Hematopoietic multipotent progenitor cell treated with erythropoietin and hydrocortisone succinate and interleukin-3 and kit ligand, for 17 days (in vitro differentiated cells): Measurements from ENCODE around the gene SPRTN.

ENCODE experiments used
- DNase-seq: peaks from one replicate; pipeline ENCODE4 v3.0.0-alpha.2; 2015; ENCODE audit warnings: low spot score

The SPRTN gene

GRCh38 chr1:231338270-231339128 is at the start of gene SPRTN:
Gene SPRTN (plus strand): TSS chr1:231338293. CDS start chr1:231338384, 91 bp downstream.
- peak; percentile 20 for DNase-seq

- no peak for DNase-seq
Observed at GRCh38 chr1:231295938-231296337, 42.2 kb upstream of the SPRTN start.

- DNase-seq: no peak
Observed at GRCh38 chr1:231301990-231302389, 36.1 kb upstream of the SPRTN start.

GRCh38 chr1:231310391-231310934 is 27.6 kb upstream of the SPRTN start:
- DNase-seq: no peak

GRCh38 chr1:231311720-231312431 is 26.2 kb upstream of the SPRTN start:
- no peak for DNase-seq

GRCh38 chr1:231312432-231312788 is 25.7 kb upstream of the SPRTN start:
- no peak for DNase-seq

- no peak for DNase-seq
Observed at GRCh38 chr1:231313661-231314060, 24.4 kb upstream of the SPRTN start.

- DNase-seq: peak; percentile 32
Observed at GRCh38 chr1:231315887-231316286, 22.2 kb upstream of the SPRTN start.

- DNase-seq: no peak
Observed at GRCh38 chr1:231317306-231318014, 20.6 kb upstream of the SPRTN start.

GRCh38 chr1:231318015-231318355 is 20.1 kb upstream of the SPRTN start:
- no peak for DNase-seq

- no peak for DNase-seq
Observed at GRCh38 chr1:231318568-231318967, 19.5 kb upstream of the SPRTN start.

GRCh38 chr1:231319080-231319479 is 19.0 kb upstream of the SPRTN start:
- DNase-seq: no peak

GRCh38 chr1:231322880-231323530 is 15.1 kb upstream of the SPRTN start:
- DNase-seq: no peak

GRCh38 chr1:231324660-231325059 is 13.4 kb upstream of the SPRTN start:
- DNase-seq: no peak

GRCh38 chr1:231326248-231326647 is 11.8 kb upstream of the SPRTN start:
- no peak for DNase-seq

GRCh38 chr1:231327617-231328016 is 10.5 kb upstream of the SPRTN start:
- no peak for DNase-seq

GRCh38 chr1:231329483-231329882 is 8.6 kb upstream of the SPRTN start:
- DNase-seq: no peak

GRCh38 chr1:231332761-231333160 is 5.3 kb upstream of the SPRTN start:
- DNase-seq: no peak

GRCh38 chr1:231334079-231334666 is 3.9 kb upstream of the SPRTN start:
- no peak for DNase-seq

GRCh38 chr1:231334952-231335351 is 3.1 kb upstream of the SPRTN start:
- no peak for DNase-seq
